ENCODE measurements around the gene RGS6. TPM values are rescaled to one million over a fixed set of nuclear protein-coding genes. Genes with fewer than 3 reads are reported as not detected.

The RGS6 gene
- total RNA-seq, 4 donors from 2014 or later = 7.6 to 25.3 (median 17.2) TPM

GRCh38 chr14:72538387-72538786 is 606.2 kb downstream of the RGS6 start:
- Histone ChIP-seq H3K27me3 (no peaks in the 10 kb centered on the region), H3K9me3 (no peaks in the 10 kb centered on the region), H3K4me3 (replicated peaks in 1 of 3) (no peak overlapping the region), H3K4me1 (no peaks in the 10 kb centered on the region), H3K27ac (no peak overlapping the region), H3K36me3 (no peaks in the 10 kb centered on the region)
- WGBS, 2 donors = 91 to 93% methylated on average over 3 of the region's 3 CpGs
- TF ChIP-seq CTCF (IDR thresholded peaks at IDR 0.05) (no peak), POLR2A (IDR thresholded peaks at IDR 0.05) (no peak)
- no peak for DNase-seq
- intact Hi-C loops (cut with DNase I) = no loop called here

GRCh38 chr14:72539661-72540315 is 607.6 kb downstream of the RGS6 start:
- intact Hi-C loops (cut with DNase I) = no loop called here
- no peak overlapping the region for H3K27ac ChIP-seq
- WGBS, 2 donors = 81 to 84% methylated on average over 14 of the region's 14 CpGs

GRCh38 chr14:72540836-72541235 is 608.6 kb downstream of the RGS6 start:
- Histone ChIP-seq H3K27ac (no peak overlapping the region), H3K36me3 (no peaks in the 10 kb centered on the region), H3K4me1 (no peaks in the 10 kb centered on the region), H3K9me3 (no peaks in the 10 kb centered on the region), H3K27me3 (no peaks in the 10 kb centered on the region), H3K4me3 (replicated peaks in 1 of 3) (no peak overlapping the region)
- no peak for TF ChIP-seq POLR2A (IDR thresholded peaks at IDR 0.05)
- no peak for TF ChIP-seq CTCF (IDR thresholded peaks at IDR 0.05)
- intact Hi-C loops (cut with DNase I) = no loop called here
- no peak for DNase-seq
- 97 to 100% methylated on average over 3 to 5 of the region's 6 CpGs for whole genome bisulfite sequencing, 2 donors

More at GRCh38 chr14:72539661-72540315, 607.6 kb downstream of the RGS6 start:
- no peaks in the 10 kb centered on the region for H3K4me1 ChIP-seq
- no peak for DNase-seq
- TF ChIP-seq CTCF (IDR thresholded peaks at IDR 0.05) = no peak
- no peak for TF ChIP-seq POLR2A (IDR thresholded peaks at IDR 0.05)
- H3K4me3 ChIP-seq (replicated peaks in 1 of 3) = no peak overlapping the region
- no peaks in the 10 kb centered on the region for H3K36me3 ChIP-seq
- H3K9me3 ChIP-seq = no peaks in the 10 kb centered on the region
- H3K27me3 ChIP-seq = no peaks in the 10 kb centered on the region

GRCh38 chr14:72541546-72541945 is 609.3 kb downstream of the RGS6 start:
- Histone ChIP-seq H3K36me3 (no peaks in the 10 kb centered on the region), H3K4me1 (no peaks in the 10 kb centered on the region), H3K9me3 (no peaks in the 10 kb centered on the region), H3K27ac (no peak overlapping the region), H3K4me3 (replicated peaks in 1 of 3) (no peak overlapping the region), H3K27me3 (no peaks in the 10 kb centered on the region)
- TF ChIP-seq CTCF (IDR thresholded peaks at IDR 0.05) = no peak
- no peak for TF ChIP-seq POLR2A (IDR thresholded peaks at IDR 0.05)
- no peak for DNase-seq
- intact Hi-C loops (cut with DNase I) = no loop called here
- 87 to 92% methylated on average over 8 of the region's 8 CpGs for WGBS, 2 donors

GRCh38 chr14:72543341-72543740 is 611.1 kb downstream of the RGS6 start:
- Histone ChIP-seq H3K4me3 (replicated peaks in 1 of 3) (no peak overlapping the region), H3K27me3 (no peaks in the 10 kb centered on the region), H3K27ac (no peak overlapping the region), H3K36me3 (no peaks in the 10 kb centered on the region), H3K9me3 (no peaks in the 10 kb centered on the region), H3K4me1 (no peaks in the 10 kb centered on the region)
- TF ChIP-seq POLR2A (IDR thresholded peaks at IDR 0.05) = no peak
- no peak for TF ChIP-seq CTCF (IDR thresholded peaks at IDR 0.05)
- no peak for DNase-seq
- intact Hi-C loops (cut with DNase I) = no loop called here
- 75 to 80% methylated on average over 1 of the region's 1 CpG for WGBS, 2 donors

All from thyroid gland (tissue), 4 donors.